ENCODE results near the gene PLXNA4.

Gene PLXNA4

DNA sequence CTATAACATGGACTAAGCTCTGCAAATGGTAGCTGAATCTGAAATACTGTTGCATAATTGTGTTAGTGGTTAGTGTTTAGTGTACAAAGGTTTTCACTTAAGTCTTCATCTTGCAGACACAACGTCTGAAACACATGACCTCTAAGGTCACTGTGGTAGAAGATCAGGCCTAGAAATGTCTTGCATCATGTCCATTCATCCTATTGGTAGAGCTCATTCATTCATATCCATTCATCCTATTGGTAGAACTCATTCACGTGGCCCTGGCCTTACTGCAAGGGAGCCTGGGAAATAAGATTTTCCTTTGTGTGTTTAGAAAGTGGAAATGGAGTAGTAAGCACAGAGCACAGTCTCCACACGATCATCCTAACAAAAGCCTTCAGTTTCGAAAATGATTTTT is 485.8 kb downstream of the PLXNA4 start:
- H3K27ac ChIP-seq, result no peak overlapping the region
- TF ChIP-seq CTCF (conservative IDR thresholded peaks at IDR 0.05), result no peak

DNA sequence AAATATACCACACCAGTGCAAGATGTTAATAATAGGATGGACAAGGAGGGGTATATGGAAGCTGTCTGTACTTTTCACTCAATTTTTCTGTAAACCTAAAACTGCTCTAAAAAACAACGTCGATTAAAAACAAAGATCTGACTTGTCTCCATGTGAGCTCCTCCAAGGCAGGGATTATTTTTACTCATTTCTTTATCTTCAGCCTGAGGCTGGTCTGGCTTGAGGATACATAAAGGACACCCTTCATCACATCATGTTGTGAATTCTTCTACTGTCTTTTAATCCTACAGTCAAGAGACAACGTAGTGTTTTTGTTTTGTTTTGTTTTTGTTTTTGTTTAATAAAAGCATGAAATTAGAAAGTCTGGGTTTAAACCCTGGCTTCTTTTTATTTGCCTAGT is 486.9 kb downstream of the PLXNA4 start:
- no peak overlapping the region for H3K27ac ChIP-seq
- TF ChIP-seq CTCF (conservative IDR thresholded peaks at IDR 0.05), result no peak

- no peak overlapping the region for H3K27ac ChIP-seq
- TF ChIP-seq CTCF (conservative IDR thresholded peaks at IDR 0.05), result no peak
Measured at GRCh38 chr7:132087421-132087820, 488.8 kb downstream of the PLXNA4 start.

DNA sequence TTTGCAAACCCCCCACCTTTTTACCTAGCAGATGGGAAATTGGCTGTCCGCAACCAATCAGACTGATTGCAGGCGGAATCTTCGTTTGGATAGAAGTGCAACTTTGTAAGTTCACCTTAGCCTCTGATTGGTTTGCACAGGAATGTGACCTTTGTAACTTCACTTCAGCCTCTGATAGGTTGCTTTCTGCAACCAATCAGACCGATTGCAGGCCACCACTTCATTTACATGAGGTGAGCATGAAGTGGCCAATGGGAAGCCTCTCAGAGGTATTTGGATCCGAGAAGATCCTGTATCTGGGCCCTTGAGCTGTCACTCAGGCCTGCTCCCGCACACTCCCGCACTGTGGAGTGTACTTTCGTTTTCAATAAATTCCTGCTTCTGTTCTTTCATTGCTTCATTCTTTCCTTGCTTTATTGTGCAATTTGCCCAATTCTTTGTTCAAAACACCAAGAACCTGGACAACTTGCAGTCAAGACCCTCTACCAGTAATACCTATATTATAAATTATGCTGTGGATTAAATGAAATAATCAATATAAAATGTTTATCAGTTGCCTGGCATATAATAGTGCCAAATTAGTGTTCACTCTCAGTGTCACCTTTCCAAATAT is 491.4 kb downstream of the PLXNA4 start:
- H3K27ac ChIP-seq, result no peak overlapping the region
- no peak for TF ChIP-seq CTCF (conservative IDR thresholded peaks at IDR 0.05)

- peak overlapping the region; percentile 76 for H3K27ac ChIP-seq
- no peak for TF ChIP-seq CTCF (conservative IDR thresholded peaks at IDR 0.05)
Measured at GRCh38 chr7:132083537-132084123, 492.6 kb downstream of the PLXNA4 start.

DNA sequence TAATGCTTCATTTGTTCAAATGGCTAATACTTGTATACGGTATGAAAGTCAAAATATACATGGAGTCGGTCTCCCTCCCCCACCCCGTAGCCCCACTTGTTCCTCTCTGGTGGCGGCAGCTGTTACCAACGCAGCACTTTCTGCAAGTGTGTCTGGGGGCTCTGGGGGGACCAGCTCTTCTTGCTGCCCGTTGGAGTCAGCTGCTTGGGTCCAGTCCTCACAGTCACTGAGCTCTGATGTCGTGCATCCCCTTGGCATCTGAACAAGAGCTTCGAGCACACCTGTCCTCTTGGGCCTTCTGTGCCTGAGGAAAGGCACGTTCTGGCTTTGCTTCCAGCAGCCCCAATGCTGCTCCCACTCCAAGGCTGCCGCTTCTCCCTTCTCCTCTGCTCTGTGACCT is 493.1 kb downstream of the PLXNA4 start:
- peak overlapping the region; percentile 76 for H3K27ac ChIP-seq
- no peak for TF ChIP-seq CTCF (conservative IDR thresholded peaks at IDR 0.05)

- TF ChIP-seq CTCF (conservative IDR thresholded peaks at IDR 0.05), result no peak
- peak overlapping the region; percentile 76 for H3K27ac ChIP-seq
Measured at GRCh38 chr7:132082394-132082793, 493.9 kb downstream of the PLXNA4 start.
